ENCODE data around the gene PDAP1. TPM values are rescaled to one million over a fixed set of nuclear protein-coding genes. Genes with fewer than 3 reads are reported as not detected.

The PDAP1 gene
- total and polyA plus RNA-seq, 9 of the 15 experiments (the other 6 are each of a cell fraction or from before 2014, with no cell fraction given) = 10.2 to 315 (median 129) TPM

DNA sequence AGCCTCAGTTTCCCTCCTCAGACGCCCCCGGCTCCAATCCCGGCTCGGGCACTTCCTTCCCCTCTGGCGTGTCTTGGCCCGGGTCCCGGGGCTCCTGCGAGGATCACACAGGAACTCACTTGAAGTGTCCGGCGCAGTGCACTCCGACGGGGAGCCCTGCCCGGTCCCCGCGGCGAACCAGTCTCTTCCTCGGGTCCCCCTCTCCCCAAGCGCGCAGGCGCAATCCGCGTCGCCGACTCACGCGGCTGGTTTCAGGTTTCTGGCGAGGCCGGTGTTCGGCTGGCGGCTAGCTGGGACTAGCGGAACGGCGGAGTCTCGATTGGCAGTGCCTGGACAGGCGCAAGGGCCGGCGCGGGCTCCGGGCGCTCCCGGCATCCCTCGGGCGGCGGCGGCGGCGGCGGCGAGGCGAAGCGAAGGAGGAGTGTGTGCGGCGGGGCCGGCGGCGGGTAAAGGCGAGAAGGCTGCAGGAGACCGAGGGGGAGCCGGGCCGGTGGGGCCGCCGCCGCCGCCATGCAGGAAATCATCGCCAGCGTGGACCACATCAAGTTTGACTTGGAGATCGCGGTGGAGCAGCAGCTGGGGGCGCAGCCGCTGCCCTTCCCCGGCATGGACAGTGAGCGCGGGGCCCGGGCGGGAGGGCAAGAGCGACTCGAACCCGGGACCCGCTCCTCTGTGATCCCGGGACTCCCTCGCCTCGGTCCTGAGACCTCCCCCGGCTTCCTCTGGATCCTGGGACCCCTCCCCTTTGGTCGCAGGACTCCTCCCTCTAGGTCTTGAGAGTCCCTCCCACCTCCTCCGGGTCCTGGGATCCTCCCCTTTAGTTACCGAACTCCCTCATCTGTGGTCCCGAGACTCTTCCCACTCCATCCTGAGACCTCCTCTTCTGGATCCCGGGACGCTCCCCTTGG is 30.4 kb upstream of the PDAP1 start, which contains the start of the genes CPSF4 and PTCD1 (continued):
- TF ChIP-seq PHB (CRISPR knock-in tag; IDR thresholded peaks at IDR 0.05) (no peak), SRF (CRISPR knock-in tag; IDR thresholded peaks at IDR 0.05) (peak in 1 of 2 experiments; percentile 36; a peak in 1 of 4 replicates), BRF1 (IDR thresholded peaks at IDR 0.05; ENCODE audit: borderline replicate concordance, extremely low read depth, insufficient read length) (no peak), ZNF232 (CRISPR knock-in tag; IDR thresholded peaks at IDR 0.05) (no peak), PHB2 (IDR thresholded peaks at IDR 0.05; ENCODE audit: low read depth) (no peak), ZNF407 (IDR thresholded peaks at IDR 0.05; ENCODE audit: low read depth) (no peak), GATA2 (CRISPR knock-in tag; IDR thresholded peaks at IDR 0.05) (no peak), MXI1 (IDR thresholded peaks at IDR 0.05; ENCODE audit: low read depth, low read length) (no peak), RFX1 (IDR thresholded peaks at IDR 0.05) (no peak), CXXC5 (CRISPR knock-in tag; IDR thresholded peaks at IDR 0.05) (peak; percentile 98), AFF4 (CRISPR knock-in tag; IDR thresholded peaks at IDR 0.05) (no peak)
- TF ChIP-seq, protein P1, sequence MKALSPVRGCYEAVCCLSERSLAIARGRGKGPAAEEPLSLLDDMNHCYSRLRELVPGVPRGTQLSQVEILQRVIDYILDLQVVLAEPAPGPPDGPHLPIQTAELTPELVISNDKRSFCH (CRISPR knock-in tag; IDR thresholded peaks at IDR 0.05) = no peak
- TF ChIP-seq, protein P1 (tag; IDR thresholded peaks at IDR 0.05) = no peak

Measured in K562 (cell line).